IPS-20b (cell line): Measurements from ENCODE around the gene DACH1.

Experiments
- H3K27ac ChIP-seq: one replicate; pipeline ENCODE4 v1.5.1; 2013; ENCODE audit warnings: low read length
- H3K27me3 ChIP-seq: 2 replicates; pipeline ENCODE4 v1.6.1; 2013; ENCODE audit warnings: mild to moderate bottlenecking, low read length, inconsistent platforms; ENCODE audit not compliant: insufficient read depth
- H3K36me3 ChIP-seq: 2 replicates; pipeline ENCODE4 v1.6.1; 2013; ENCODE audit warnings: low read depth, mild to moderate bottlenecking, inconsistent platforms, low read length, moderate library complexity; ENCODE audit not compliant: insufficient read depth
- H3K4me1 ChIP-seq: 2 replicates; pipeline ENCODE4 v1.6.1; 2013; ENCODE audit warnings: mild to moderate bottlenecking, control low read depth, inconsistent platforms, low read length, moderate library complexity; ENCODE audit not compliant: insufficient read depth
- H3K4me3 ChIP-seq: 2 replicates; pipeline ENCODE4 v1.5.1; 2013; ENCODE audit warnings: mild to moderate bottlenecking, low read length, inconsistent platforms
- H3K9ac ChIP-seq: 2 replicates; pipeline ENCODE4 v1.6.1; 2013; ENCODE audit warnings: low read depth, mild to moderate bottlenecking, inconsistent platforms, low read length, moderate library complexity
- H3K9me3 ChIP-seq: 2 replicates; pipeline ENCODE4 v1.6.1; 2013; ENCODE audit warnings: mild to moderate bottlenecking, low read depth, low read length, inconsistent platforms; ENCODE audit not compliant: insufficient read depth

The DACH1 gene

GRCh38 chr13:71820699-71821098 is 46.3 kb downstream of the DACH1 start:
- no peaks in the 10 kb centered on the region for H3K4me1 ChIP-seq
- no peak overlapping the region for H3K27ac ChIP-seq
- no peaks in the 10 kb centered on the region for H3K9me3 ChIP-seq
- H3K9ac ChIP-seq, result no peak overlapping the region
- no peaks in the 10 kb centered on the region for H3K36me3 ChIP-seq
- no peaks in the 10 kb centered on the region for H3K27me3 ChIP-seq
- no peak overlapping the region for H3K4me3 ChIP-seq

- no peak overlapping the region for H3K9ac ChIP-seq
- no peaks in the 10 kb centered on the region for H3K4me1 ChIP-seq
- H3K27ac ChIP-seq, result no peak overlapping the region
- H3K36me3 ChIP-seq, result no peaks in the 10 kb centered on the region
- H3K9me3 ChIP-seq, result no peaks in the 10 kb centered on the region
- H3K4me3 ChIP-seq, result no peak overlapping the region
- H3K27me3 ChIP-seq, result no peaks in the 10 kb centered on the region
Measured at GRCh38 chr13:71817335-71817734, 49.7 kb downstream of the DACH1 start.

GRCh38 chr13:71814806-71815360 is 52.1 kb downstream of the DACH1 start:
- Histone ChIP-seq H3K27me3 (no peaks in the 10 kb centered on the region), H3K4me1 (no peaks in the 10 kb centered on the region), H3K36me3 (no peaks in the 10 kb centered on the region), H3K9ac (no peak overlapping the region), H3K4me3 (no peak overlapping the region), H3K27ac (no peak overlapping the region), H3K9me3 (no peaks in the 10 kb centered on the region)

- H3K27ac ChIP-seq, result no peak overlapping the region
- H3K4me3 ChIP-seq, result no peak overlapping the region
- H3K27me3 ChIP-seq, result no peaks in the 10 kb centered on the region
- H3K4me1 ChIP-seq, result no peaks in the 10 kb centered on the region
- H3K36me3 ChIP-seq, result no peaks in the 10 kb centered on the region
- H3K9me3 ChIP-seq, result no peaks in the 10 kb centered on the region
- no peak overlapping the region for H3K9ac ChIP-seq
Measured at GRCh38 chr13:71813187-71813586, 53.8 kb downstream of the DACH1 start.

- no peaks in the 10 kb centered on the region for H3K36me3 ChIP-seq
- no peak overlapping the region for H3K27ac ChIP-seq
- no peak overlapping the region for H3K9ac ChIP-seq
- H3K27me3 ChIP-seq, result no peaks in the 10 kb centered on the region
- H3K4me3 ChIP-seq, result no peak overlapping the region
- H3K4me1 ChIP-seq, result no peaks in the 10 kb centered on the region
- H3K9me3 ChIP-seq, result no peaks in the 10 kb centered on the region
Measured at GRCh38 chr13:71811344-71811743, 55.7 kb downstream of the DACH1 start.

- Histone ChIP-seq H3K9me3 (no peaks in the 10 kb centered on the region), H3K9ac (no peak overlapping the region), H3K36me3 (no peaks in the 10 kb centered on the region), H3K27me3 (no peaks in the 10 kb centered on the region), H3K4me1 (no peaks in the 10 kb centered on the region), H3K4me3 (no peak overlapping the region), H3K27ac (no peak overlapping the region)
Measured at GRCh38 chr13:71808708-71809107, 58.3 kb downstream of the DACH1 start.

GRCh38 chr13:71806886-71807285 is 60.1 kb downstream of the DACH1 start:
- no peaks in the 10 kb centered on the region for H3K9me3 ChIP-seq
- no peak overlapping the region for H3K27ac ChIP-seq
- no peak overlapping the region for H3K4me3 ChIP-seq
- H3K9ac ChIP-seq, result no peak overlapping the region
- H3K4me1 ChIP-seq, result no peaks in the 10 kb centered on the region
- no peaks in the 10 kb centered on the region for H3K36me3 ChIP-seq
- no peaks in the 10 kb centered on the region for H3K27me3 ChIP-seq

GRCh38 chr13:71803066-71803465 is 63.9 kb downstream of the DACH1 start:
- no peaks in the 10 kb centered on the region for H3K4me1 ChIP-seq
- H3K27ac ChIP-seq, result no peak overlapping the region
- H3K36me3 ChIP-seq, result no peaks in the 10 kb centered on the region
- no peaks in the 10 kb centered on the region for H3K9me3 ChIP-seq
- H3K4me3 ChIP-seq, result no peak overlapping the region
- H3K9ac ChIP-seq, result no peak overlapping the region
- no peaks in the 10 kb centered on the region for H3K27me3 ChIP-seq

- no peaks in the 10 kb centered on the region for H3K27me3 ChIP-seq
Measured at GRCh38 chr13:71801781-71802180, 65.2 kb downstream of the DACH1 start.

GRCh38 chr13:71801165-71801760 is 65.7 kb downstream of the DACH1 start:
- Histone ChIP-seq H3K9me3 (no peaks in the 10 kb centered on the region), H3K4me3 (no peak overlapping the region), H3K9ac (no peak overlapping the region)

More at GRCh38 chr13:71801781-71802180, 65.2 kb downstream of the DACH1 start:
- Histone ChIP-seq H3K9me3 (no peaks in the 10 kb centered on the region), H3K36me3 (no peaks in the 10 kb centered on the region), H3K9ac (no peak overlapping the region), H3K4me3 (no peak overlapping the region), H3K27ac (no peak overlapping the region), H3K4me1 (no peaks in the 10 kb centered on the region)

GRCh38 chr13:71799324-71799723 is 67.7 kb downstream of the DACH1 start:
- Histone ChIP-seq H3K9me3 (no peaks in the 10 kb centered on the region), H3K27ac (no peak overlapping the region), H3K27me3 (no peaks in the 10 kb centered on the region), H3K4me1 (no peaks in the 10 kb centered on the region), H3K36me3 (no peaks in the 10 kb centered on the region), H3K4me3 (no peak overlapping the region), H3K9ac (no peak overlapping the region)

More at GRCh38 chr13:71801165-71801760, 65.7 kb downstream of the DACH1 start:
- Histone ChIP-seq H3K27me3 (no peaks in the 10 kb centered on the region), H3K4me1 (no peaks in the 10 kb centered on the region), H3K27ac (no peak overlapping the region), H3K36me3 (no peaks in the 10 kb centered on the region)

- Histone ChIP-seq H3K27ac (no peak overlapping the region), H3K4me1 (no peaks in the 10 kb centered on the region), H3K27me3 (no peaks in the 10 kb centered on the region), H3K9ac (no peak overlapping the region), H3K9me3 (no peaks in the 10 kb centered on the region), H3K4me3 (no peak overlapping the region), H3K36me3 (no peaks in the 10 kb centered on the region)
Measured at GRCh38 chr13:71798707-71799106, 68.3 kb downstream of the DACH1 start.
